ENCODE data around the gene IGHMBP2.

Gene IGHMBP2

GRCh38 chr11:68890490-68891231 is 13.0 kb upstream of the IGHMBP2 start:
- DNase-seq (ENCODE audit: low spot score) = peak; percentile 93

GRCh38 chr11:68891351-68891948 is 12.2 kb upstream of the IGHMBP2 start:
- DNase-seq (ENCODE audit: low spot score) = no peak

- no peak for DNase-seq (ENCODE audit: low spot score)
These were observed 11.1 kb upstream of the IGHMBP2 start for GRCh38 chr11:68892576-68892975.

GRCh38 chr11:68893282-68893681 is 10.4 kb upstream of the IGHMBP2 start:
- DNase-seq (ENCODE audit: low spot score) = no peak

GRCh38 chr11:68896171-68896959 is 7.3 kb upstream of the IGHMBP2 start:
- no peak for DNase-seq (ENCODE audit: low spot score)

GRCh38 chr11:68897441-68897840 is 6.2 kb upstream of the IGHMBP2 start:
- no peak for DNase-seq (ENCODE audit: low spot score)

GRCh38 chr11:68900835-68901381 is 2.8 kb upstream of the IGHMBP2 start:
- no peak for DNase-seq (ENCODE audit: low spot score)

- DNase-seq (ENCODE audit: low spot score) = peak; percentile 60
These were observed 657 bp downstream of the IGHMBP2 start for GRCh38 chr11:68904248-68904847.

GRCh38 chr11:68905421-68906360 is 2.0 kb downstream of the IGHMBP2 start:
- no peak for DNase-seq (ENCODE audit: low spot score)

- DNase-seq (ENCODE audit: low spot score) = no peak
These were observed 4.6 kb downstream of the IGHMBP2 start for GRCh38 chr11:68908273-68908672.

GRCh38 chr11:68910965-68911364 is 7.3 kb downstream of the IGHMBP2 start:
- no peak for DNase-seq (ENCODE audit: low spot score)

- no peak for DNase-seq (ENCODE audit: low spot score)
These were observed 8.0 kb downstream of the IGHMBP2 start for GRCh38 chr11:68911731-68912130.

GRCh38 chr11:68912254-68912653 is 8.6 kb downstream of the IGHMBP2 start:
- DNase-seq (ENCODE audit: low spot score) = no peak

GRCh38 chr11:68913188-68913587 is 9.5 kb downstream of the IGHMBP2 start:
- DNase-seq (ENCODE audit: low spot score) = no peak

GRCh38 chr11:68914761-68915160 is 11.1 kb downstream of the IGHMBP2 start:
- no peak for DNase-seq (ENCODE audit: low spot score)

- DNase-seq (ENCODE audit: low spot score) = no peak
These were observed 12.7 kb downstream of the IGHMBP2 start for GRCh38 chr11:68916439-68916838.

- DNase-seq (ENCODE audit: low spot score) = no peak
These were observed 19.9 kb downstream of the IGHMBP2 start for GRCh38 chr11:68923614-68924013.

GRCh38 chr11:68924073-68924925 is 20.6 kb downstream of the IGHMBP2 start:
- DNase-seq (ENCODE audit: low spot score) = no peak

GRCh38 chr11:68925611-68926010 is 21.9 kb downstream of the IGHMBP2 start:
- no peak for DNase-seq (ENCODE audit: low spot score)

Data from AG20443 (cell line).